HG02588 (cell line): Measurements from ENCODE around the gene TRIM62.
"Not testable (repeated sequence)": the region's sequence is repeated elsewhere in the genome, so short reads cannot be mapped to it uniquely, and the experiment has no call there.

Experiments used
- ATAC-seq: cut with Tn5 transposase; IDR thresholded peaks from one replicate; pipeline ENCODE4 v1.9.1; 2021; ENCODE audit warnings: mild to moderate bottlenecking, moderate library complexity; ENCODE audit not compliant: unreplicated experiment

TRIM62 gene

DNA sequence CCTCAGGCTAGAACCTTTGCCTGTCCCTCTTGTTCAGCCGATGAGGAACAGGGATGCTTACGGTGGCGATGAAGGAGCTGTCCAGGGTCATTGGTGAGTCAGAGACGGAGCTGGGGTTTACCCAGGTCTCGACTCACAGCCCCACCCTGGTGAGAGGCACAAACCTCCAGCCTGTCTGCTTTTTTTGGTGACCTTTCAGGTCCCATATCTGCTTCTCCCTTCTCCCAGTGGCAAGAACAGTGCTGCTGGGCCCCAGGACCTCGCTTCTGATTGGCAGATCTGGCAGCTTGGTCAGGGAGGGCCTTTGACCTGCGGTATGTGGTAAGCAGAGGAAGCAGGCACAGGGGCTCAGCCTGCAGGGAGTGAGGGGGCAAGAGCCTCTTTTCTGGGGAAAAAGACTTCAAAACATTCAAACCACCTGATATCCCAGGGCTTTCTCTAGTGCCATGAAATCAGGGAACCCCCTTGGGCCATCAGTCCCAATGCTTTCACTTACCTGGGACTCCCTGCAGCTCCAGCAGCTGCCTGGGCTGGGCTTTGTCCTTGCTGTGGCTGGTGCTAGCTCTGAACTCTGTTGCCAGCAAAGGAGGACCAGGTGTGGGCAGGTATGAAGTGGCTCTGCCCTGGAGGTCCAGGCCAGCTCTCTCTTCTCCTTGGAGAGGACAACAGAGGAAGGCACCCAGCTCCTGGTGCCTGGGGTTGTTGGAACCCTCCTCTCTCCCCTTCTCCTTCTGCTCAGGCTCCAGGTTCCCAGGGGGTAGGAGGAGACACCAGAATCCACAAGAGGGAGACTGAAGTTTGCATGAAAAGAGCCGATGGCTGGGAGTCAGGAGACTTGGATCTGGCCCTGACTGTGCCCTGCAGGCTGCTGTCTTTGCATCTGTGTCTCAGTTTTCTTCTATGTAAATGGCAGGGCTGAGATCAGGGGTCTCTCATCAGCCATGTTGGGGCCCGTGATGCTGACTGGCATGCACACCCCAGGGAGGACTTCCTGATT lies 41.4 kb downstream of the TRIM62 start:
- no peak for ATAC-seq

DNA sequence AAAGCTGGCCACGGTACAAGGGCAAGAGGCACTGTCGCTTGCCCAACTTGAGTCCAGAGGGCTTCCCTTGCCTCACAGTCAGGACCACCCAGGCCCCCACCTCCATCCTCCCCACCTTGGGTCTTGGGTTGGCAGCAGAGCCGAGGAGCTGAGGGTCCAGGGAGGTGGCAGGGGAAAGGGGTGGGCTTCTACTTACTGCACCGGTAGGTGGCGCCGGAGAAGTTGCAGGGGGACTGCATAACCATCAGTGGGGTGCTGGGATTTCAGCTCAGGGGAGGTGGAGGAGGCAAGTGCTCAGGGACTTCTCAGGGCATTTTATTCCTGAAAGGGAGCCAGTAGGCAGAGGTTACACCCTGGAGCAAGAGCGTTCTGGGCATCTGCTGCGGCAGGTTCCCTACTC lies 44.0 kb downstream of the TRIM62 start:
- ATAC-seq = no peak

- not testable (repeated sequence) for ATAC-seq
Measured at GRCh38 chr1:33136041-33136440, 45.8 kb downstream of the TRIM62 start.

GRCh38 chr1:33133478-33134105 lies 48.3 kb downstream of the TRIM62 start:
- ATAC-seq = no peak

DNA sequence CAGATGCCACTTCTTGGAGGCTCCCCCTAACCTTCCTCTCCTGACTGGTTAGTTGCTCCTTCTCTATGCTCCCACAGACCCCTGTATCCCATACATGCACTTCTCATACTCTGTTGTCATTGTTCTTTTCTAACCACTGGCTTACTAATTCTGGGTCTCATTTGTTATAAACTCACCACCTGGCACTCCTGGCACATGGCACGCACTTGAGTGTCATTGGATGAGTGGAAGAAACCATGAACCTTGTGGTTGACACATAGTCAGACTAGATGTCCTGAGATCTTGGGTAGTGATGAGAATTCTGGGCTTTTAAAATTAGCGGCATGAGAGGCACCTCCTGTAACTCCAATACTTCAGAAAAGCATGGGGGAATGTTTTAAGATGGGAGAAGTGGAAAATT lies 49.3 kb downstream of the TRIM62 start:
- no peak for ATAC-seq

GRCh38 chr1:33131191-33131590 lies 50.7 kb downstream of the TRIM62 start:
- no peak for ATAC-seq

DNA sequence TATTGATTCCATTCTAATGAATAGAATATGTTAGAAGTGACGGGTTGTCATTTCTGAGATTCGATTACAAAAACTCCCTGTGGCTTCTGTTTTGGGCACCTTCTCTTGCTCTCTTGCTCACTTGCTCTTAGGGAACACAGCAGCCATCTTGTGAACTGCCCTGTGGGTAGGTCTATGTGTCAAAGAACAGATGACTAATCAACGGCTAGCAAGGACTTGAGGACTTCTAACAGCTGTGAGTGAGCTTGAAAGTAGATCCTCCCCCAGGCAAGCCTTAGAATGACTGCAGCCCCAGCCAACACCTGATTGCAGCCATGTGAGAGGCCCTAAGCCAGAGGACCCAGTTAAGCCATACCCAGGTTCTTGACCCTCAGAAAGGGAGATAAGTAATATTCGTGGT lies 51.5 kb downstream of the TRIM62 start:
- no peak for ATAC-seq

DNA sequence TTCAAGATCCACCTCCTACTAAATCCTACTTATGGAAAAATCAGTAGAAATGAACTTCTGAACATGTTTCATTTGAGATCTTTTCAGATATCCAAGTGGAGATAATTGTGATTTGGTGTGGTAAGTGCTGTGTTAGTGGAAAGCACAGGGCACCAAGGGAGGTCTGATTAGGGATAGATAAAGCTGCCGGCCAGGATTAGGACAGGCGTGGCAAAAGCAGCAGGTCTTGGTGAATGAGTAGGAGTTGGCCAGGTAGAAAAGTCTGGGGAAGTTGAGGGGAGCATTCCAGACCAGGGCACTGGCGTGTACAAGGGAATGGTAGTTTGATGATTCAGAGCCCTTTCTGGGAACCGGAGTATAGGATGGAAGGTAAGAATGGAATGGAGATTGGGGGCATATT lies 53.1 kb downstream of the TRIM62 start:
- ATAC-seq = no peak

DNA sequence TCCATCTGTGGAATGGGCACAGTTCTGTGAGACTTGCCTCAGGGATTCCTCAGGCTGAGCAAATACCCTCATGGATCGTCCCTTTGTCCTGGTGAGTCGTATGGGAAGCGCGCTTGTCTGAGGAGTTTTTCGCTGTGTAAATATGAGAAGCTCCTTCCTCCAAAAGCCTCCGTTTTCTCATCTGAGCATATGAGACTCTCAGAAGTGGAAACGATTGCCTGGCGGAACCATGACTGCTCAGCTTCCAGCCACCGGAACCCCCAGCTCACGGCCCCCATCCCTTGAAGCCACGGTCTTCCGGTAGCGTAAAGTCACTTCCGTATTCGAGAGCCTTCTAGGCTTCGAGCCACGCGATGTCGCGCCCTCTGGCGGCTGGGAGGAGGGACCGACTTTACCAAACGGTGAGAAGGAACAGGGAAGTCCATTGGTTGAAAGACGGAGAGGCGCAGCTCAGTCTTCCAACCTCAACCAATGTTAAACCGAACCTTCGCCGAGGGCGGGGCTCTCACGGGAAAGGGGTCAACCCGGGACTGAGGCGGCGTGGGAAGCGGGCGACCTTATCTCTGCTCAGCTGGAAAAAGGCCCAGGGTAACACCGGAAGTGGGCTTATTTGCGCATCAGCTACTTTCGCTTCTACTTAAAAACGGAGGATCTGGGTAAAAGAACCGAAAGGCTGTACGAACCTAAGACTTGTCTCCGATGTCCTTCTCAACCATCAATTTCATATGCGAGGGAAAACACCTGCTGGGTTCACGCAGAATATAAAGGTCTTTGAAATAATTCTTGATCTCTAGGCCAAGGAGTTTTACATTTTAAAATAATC lies 54.6 kb downstream of the TRIM62 start:
- ATAC-seq = peak; percentile 94

DNA sequence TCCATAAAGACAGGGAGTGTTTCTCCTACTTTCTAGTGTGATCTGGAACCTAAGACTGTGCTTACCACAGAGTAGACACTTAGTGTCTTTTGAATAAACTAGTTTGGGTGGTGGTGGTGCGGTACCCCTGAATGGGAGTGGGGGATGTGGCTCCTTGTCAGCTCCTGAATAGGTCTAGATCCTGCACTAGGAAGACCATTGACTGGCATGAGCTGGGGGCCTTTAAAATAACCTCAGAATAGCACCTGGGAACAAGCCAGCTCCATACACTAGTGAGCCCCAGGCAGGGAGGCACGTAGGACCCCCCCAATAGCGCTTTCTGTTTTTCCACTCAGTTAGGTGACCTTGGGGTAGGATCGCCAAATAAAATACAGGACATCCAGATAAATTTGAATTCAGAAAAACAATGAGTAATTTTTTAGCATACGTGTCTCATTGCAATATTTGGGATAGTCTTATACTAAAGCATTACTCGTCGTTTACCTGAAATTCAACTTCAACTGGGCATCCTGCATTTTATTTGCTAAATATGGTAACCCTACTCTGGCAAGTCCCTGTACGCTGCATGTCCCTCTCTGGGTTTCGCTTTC lies 55.3 kb downstream of the TRIM62 start:
- no peak for ATAC-seq

GRCh38 chr1:33124647-33125046 lies 57.2 kb downstream of the TRIM62 start:
- ATAC-seq = not testable (repeated sequence)

DNA sequence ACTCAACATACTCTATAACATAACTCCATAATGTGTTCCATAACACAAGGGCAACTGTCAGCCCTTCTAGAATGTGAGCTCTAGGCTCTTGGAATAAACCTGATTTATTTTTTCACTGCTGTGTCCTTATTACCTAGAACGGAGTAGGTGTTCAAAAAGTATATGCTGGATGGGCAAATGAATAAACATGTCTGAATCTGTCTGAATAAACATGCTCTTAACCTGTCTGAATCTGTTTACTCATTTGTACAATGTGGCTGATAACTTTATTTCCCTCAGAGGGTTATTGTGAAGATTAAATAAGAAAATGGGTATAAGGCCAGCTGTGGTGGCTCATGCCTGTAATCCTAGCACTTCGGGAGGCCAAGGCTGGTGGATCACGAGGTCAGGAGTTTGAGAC lies 58.6 kb downstream of the TRIM62 start:
- no peak for ATAC-seq

DNA sequence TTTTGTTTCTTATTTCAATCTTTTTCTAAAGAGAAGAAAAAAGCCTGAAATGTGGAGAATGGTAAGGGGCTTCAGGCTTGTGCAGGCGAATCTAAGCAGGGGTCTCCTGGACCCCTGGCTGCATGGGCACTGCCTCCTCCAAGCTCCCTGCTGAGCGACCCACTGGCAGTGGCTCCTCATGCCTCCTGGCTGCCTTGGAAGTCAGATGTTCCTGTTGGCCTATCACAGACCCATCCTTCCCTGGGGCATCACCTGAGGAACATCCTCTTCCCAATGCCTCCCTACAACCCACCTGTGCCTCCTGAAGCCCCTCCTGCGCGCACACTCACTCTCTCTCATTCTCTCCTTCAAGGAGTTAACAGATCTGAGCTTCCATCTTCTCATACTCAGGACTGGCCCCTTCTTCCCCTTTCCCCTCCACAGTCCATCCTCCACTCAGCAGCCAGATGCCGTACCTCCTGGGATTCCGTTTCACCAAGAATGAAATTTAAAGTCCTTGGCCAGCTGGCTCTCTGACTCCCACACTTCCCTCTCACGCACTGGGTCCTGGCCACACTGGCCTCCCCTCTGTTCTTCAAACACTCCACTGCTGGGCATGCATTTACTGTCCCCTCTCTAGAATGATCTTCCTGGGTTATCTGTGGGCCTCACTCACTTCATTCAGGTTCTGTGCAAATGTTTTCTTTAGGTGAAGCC lies 59.2 kb downstream of the TRIM62 start:
- no peak for ATAC-seq

DNA sequence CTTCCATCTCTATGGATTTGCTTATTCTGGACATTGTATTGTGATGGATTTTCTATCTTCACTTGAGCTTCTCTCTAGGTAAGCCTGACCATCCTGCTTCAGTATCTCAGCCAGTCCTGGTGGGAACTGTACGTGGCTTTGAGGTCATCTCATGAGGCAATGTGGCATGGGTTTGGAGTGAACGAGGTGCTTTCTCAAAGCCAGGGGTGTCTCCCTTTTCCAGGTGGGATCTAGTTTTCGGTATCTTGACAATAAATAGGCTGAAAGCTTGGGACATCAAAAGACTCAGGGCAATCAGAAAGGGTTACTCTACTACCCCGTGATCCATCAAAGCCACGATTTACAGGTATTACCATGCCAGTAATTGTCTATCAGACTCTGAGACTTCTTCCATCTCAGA lies 60.1 kb downstream of the TRIM62 start:
- no peak for ATAC-seq

GRCh38 chr1:33120436-33121231 lies 61.2 kb downstream of the TRIM62 start:
- no peak for ATAC-seq

DNA sequence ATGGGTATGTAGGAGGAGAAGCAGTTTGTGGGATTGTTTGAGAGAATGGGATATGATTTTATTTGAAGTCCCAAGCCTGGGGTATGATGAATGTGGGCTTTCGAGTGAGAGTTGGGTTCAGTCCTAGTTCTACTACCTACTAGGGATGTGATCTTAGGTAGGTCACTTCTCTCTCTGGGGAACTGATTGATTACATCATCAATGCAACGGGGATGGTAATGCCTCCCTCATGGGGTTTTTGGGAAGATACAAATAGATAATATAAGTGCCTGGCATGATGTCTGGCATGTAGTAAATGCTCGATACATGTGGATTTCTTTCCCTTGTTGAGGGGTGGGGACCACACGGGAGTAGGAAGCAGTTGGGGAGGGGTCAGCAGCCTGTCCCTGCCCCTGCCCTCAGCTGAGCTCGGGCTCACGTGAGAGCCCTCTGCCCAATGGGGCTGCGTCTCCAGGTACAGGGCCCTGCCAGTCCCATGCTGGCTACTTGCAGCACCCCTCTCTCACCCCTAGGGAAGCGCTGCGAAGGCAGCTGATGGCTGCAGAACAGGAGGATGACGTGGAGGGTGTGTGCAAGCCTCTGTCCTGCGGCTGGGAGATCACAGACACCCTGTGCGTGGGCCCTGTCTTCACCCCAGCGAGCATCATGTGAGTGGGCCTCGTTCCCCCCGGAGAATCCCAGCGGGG lies 62.2 kb downstream of the TRIM62 start:
- ATAC-seq = no peak

DNA sequence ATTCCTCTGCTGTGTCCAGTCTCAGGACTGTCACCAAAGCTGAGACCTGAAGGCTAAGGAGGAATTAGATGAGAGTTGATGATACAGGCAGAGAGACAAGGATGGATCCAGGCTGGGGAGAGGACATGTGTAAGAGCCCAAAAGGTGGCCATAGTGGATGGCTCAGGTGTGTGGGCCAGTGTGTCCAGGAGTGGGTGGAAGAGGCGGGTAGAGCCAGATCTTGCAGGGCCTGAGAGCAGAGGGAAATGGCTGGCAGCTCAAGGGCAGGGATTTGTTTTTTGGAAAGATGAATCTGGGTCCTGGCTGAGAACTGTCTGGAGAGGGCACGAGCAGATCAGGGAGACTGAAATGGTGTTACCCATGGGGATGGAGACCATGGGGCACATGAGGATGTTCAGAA lies 62.8 kb downstream of the TRIM62 start:
- no peak for ATAC-seq

DNA sequence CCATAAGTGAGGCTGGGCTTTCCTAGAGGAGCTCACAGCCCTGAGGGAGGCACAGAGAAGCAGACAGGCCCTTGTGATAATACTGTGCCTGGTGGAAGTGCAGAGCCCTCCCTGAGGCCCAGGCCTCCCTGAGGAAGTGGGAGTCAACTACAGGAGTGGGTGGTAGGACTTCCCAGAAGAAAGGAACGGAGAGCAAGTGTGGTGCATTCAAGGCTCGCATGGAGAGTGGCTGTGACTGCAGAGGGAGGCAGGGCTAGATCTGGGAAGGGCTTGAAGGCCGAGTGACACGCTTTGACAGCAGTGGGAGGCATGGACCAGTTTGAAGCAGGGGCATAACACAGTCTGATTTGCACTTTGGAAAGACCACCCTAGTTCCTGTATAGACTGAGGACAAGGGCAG lies 63.6 kb downstream of the TRIM62 start:
- ATAC-seq = no peak
